ENCODE results near the gene SUGP2.

DNA sequence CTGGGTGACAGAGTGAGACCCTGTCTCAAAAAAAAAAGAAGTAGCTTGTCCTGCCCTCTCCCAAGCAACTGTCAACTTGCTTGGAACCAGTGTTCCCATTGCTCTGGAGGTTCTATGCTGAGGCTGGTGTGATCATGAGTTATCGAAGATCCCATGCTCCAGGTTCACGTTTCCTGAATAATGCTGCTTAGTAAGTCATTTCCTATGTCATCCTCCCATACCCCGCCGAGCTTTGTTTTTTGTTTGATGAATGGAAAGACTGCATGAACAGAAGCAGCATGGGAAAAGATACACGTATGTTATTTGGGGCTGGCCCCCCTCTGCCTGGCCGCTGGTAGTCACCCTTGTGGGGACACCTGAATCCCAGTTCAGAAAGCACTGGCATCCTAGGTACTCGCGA is 41.8 kb upstream of the SUGP2 start:
- no peak for TF ChIP-seq ETS1 (IDR thresholded peaks at IDR 0.05)
- TF ChIP-seq CTCF (conservative IDR thresholded peaks at IDR 0.05; ENCODE audit: low read depth in 2 of 2): no peak
- no peak for TF ChIP-seq EZH2phosphoT487 (IDR thresholded peaks at IDR 0.05; ENCODE audit: unreplicated experiment)
- no peak for TF ChIP-seq POLR2AphosphoS5 (IDR thresholded peaks at IDR 0.05; ENCODE audit: low read depth)
- TF ChIP-seq CREB1 (CRISPR knock-in tag; IDR thresholded peaks at IDR 0.05; ENCODE audit: low read depth): no peak
- no peak for TF ChIP-seq ZNF331 (CRISPR knock-in tag; IDR thresholded peaks at IDR 0.05; ENCODE audit: low read depth)
- TF ChIP-seq EZH2 (IDR thresholded peaks at IDR 0.05; ENCODE audit: low read depth, unreplicated experiment): no peak
- TF ChIP-seq REST (IDR thresholded peaks at IDR 0.05; ENCODE audit: unreplicated experiment): no peak
- no peak for TF ChIP-seq ZNF114 (CRISPR knock-in tag; IDR thresholded peaks at IDR 0.05)
- no peak for TF ChIP-seq NANOG (IDR thresholded peaks at IDR 0.05; ENCODE audit: borderline replicate concordance)
- no peak for TF ChIP-seq JUNB (IDR thresholded peaks at IDR 0.05; ENCODE audit: unreplicated experiment)
- TF ChIP-seq STAT1 (IDR thresholded peaks at IDR 0.05; ENCODE audit: unreplicated experiment): no peak

All from GM23338 (cell line).